HG02884 (cell line): ENCODE data around the gene CHRNB2.
A peak's percentile ranks its signal among the peaks of the same experiment; 100 is the strongest.

Source experiments
- ATAC-seq: cut with Tn5 transposase; IDR thresholded peaks from one replicate; pipeline ENCODE4 v1.9.1; 2021; ENCODE audit warnings: mild to moderate bottlenecking, moderate library complexity; ENCODE audit not compliant: unreplicated experiment

CHRNB2 gene

GRCh38 chr1:154578058-154578418, 10.5 kb downstream of the CHRNB2 start:
- ATAC-seq = no peak

- ATAC-seq = no peak
Observed at GRCh38 chr1:154579374-154579773, 11.8 kb downstream of the CHRNB2 start.

GRCh38 chr1:154581766-154582165, 14.2 kb downstream of the CHRNB2 start:
- no peak for ATAC-seq

DNA sequence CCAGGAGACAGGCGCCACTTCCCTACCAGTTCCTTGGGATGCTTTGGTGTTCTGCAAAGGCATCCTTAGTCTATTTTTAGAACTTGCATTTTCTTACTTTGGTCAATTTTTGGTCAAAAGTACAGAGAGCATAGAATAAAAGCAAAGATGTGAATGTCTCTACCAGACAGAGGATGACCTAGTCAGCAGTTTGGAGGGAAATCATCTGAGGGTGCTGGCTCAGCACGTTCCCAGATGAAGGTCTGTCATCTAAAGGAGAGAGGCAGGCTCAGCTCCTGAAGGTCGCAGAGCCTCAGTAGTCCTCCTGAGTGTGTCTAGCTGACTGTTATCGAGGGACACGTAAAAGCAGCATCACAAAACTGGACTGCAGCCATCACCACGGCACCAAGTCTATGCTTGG, 15.3 kb downstream of the CHRNB2 start:
- no peak for ATAC-seq

DNA sequence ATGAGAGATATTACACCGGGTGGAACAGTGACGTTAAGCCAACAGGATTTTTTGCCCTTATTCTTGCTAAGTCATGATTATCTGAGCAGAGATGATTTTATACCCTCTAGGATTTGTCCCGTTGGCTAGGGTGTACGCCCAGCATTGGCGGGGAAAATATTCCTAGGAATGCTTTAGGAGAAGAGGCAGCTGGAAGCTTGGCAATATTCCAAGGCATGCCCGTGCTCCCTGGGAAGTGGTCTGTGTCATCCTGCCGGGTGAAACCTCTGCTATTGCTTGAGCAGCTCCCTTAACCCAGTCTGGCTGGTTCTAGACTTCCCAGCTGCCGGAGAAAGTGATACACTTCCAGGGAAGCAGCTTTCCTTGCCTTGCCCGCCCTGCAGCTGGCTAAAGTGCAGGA, 16.2 kb downstream of the CHRNB2 start:
- no peak for ATAC-seq

DNA sequence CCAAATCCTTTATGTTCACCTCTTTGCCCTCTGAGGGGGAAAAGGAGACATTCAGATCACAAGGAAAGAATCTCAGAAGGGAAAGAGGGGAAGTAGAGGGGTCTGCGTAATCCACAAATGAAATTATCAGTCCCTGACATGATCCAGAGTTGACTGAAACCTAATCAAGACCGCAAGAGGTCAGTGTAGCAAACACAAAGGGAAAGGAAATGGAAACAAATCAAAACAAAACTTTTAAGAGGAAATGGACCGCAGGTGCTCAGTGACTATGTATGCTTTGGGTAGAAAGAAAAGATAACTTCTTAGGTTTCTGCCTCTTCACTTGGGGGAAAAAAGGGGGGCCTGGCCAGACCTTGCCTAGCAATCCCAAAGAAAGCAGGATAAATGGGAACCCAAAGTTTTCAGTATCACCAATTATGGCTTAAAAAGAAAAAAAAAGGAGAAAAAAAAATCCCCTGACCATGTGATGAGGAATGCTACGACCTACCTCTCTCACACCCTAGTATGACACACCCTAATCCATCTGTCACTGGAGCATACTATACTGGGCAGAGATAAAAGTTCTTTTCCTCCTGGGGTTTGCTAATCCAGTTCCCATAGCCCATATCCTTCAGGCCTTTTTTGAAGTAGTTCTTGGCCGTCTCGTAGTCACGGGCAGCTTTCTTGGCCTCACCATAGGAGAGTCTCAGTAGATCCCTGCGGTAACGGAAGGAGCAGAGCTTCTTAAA, 16.9 kb downstream of the CHRNB2 start:
- no peak for ATAC-seq

GRCh38 chr1:154586231-154586630, 18.7 kb downstream of the CHRNB2 start:
- ATAC-seq = no peak

GRCh38 chr1:154586641-154587040, 19.1 kb downstream of the CHRNB2 start:
- ATAC-seq = no peak

GRCh38 chr1:154589780-154590179, 22.2 kb downstream of the CHRNB2 start:
- ATAC-seq = no peak

DNA sequence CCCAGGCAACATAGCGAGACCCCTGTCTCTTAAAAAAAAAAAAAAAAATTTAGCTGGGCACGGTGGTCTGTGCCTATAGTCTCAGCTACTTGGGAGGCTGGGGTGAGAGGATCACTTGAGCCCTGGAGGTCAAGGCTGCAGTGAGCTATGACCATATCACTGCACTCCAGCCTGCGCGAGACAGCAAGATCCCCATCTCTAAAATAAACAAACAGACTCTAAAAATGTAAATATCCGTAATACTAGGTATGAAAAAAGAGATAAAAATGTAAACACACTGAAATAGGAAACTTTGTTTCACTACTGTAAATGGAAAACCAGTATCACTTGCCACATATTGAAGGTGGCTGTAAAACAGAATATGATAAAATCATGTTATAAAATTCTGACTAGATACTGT, 23.2 kb downstream of the CHRNB2 start:
- no peak for ATAC-seq

- ATAC-seq = no peak
Observed at GRCh38 chr1:154591206-154591605, 23.6 kb downstream of the CHRNB2 start.

- no peak for ATAC-seq
Observed at GRCh38 chr1:154593390-154593789, 25.8 kb downstream of the CHRNB2 start.

DNA sequence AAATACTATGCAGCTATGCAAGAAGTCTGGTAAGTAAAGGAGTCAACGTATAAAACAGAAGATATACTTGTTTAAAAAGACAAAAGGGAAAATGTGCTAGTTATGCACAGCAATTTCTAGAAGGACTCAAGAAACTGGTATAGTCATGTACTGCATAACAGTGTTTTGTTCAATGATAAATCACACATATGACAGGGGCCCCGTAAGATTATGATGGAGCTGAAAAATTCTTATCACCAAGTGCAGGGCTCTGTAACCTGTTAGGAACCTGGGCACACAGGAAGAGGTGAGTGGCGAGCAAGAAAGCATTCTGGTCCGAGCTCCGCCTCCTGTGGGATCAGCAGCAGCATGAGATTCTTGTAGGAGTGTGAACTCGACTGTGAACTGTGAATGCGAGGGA, 27.2 kb downstream of the CHRNB2 start:
- ATAC-seq = no peak

GRCh38 chr1:154595621-154596020, 28.0 kb downstream of the CHRNB2 start:
- ATAC-seq = no peak

- ATAC-seq = no peak
Observed at GRCh38 chr1:154598871-154599635, 31.5 kb downstream of the CHRNB2 start.

GRCh38 chr1:154599658-154600057, 32.1 kb downstream of the CHRNB2 start:
- ATAC-seq = no peak

DNA sequence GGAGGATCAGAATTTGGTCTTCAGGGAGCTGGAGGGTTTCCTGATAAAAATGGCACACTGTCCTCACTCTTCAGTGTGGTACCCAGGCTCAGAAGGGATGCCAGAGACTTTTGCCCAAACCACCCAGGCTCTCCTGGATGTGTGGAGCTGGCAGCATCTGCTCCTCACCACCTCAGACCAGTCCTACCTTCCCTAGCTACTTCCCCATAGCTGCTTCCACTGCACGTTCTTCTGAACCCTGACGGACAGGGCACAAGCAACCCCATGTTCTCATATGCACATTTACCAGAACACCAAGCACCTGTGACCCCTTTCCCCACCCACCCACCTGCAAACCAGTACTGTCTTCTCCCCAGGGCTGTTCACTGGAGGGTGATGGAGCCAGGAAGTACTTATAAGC, 35.7 kb downstream of the CHRNB2 start:
- no peak for ATAC-seq

- ATAC-seq = no peak
Observed at GRCh38 chr1:154605534-154605933, 38.0 kb downstream of the CHRNB2 start.

GRCh38 chr1:154607106-154607608, 39.6 kb downstream of the CHRNB2 start:
- peak; percentile 8 for ATAC-seq

DNA sequence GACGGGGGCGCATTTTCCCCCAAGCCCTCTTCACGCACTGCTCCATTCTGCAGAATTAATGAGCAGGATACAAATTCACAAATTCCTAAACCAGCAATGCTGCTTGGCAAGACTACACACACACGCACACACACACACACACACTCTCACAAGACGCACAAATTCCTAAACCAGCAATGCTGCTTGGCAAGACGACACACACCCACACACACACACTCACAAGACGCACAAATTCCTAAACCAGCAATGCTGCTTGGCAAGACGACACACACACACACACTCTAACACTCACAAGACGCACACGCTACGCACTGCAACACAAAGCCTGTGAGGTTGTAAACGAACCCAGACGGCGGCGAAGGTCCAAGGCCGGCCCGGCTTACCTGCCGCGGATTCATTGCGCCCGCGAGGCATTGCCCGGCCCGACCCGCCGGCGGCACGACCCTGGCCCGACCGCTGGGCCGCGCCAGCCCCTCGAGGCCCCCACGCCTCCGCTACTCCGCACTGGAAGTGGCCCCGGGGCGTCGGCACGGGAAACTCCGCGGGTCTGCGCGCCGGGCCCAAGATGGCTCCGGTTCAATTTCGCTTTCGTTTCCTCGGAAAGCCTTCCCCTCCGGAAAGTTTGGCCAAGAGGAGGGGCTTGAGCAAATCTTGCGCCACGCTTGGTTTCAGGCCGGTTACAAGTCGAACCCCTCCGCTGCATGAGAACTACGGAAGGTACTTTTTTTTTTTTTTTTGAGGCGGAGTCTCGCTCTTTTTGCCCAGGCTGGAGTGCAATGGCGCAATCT, 40.2 kb downstream of the CHRNB2 start, which contains the start of gene ADAR:
Gene ADAR (minus strand): TSS at position 578 of the 788 bp plus-strand sequence. CDS start 180 bp downstream, at position 398.
- ATAC-seq = peak; percentile 54
